A549 (cell line): ENCODE measurements around the gene APOBEC3H. TPM values are rescaled to one million over a fixed set of nuclear protein-coding genes. Genes with fewer than 3 reads are reported as not detected.

Experiments
- ATAC-seq, 2 experiments: fragments of 200-7000 bp in 1 of 2; fragments of >200 bp in 1 of 2; cut with Nextera tagmentation in 1 of 2; cut with Tn5 transposase in 1 of 2; 3 replicates each; pipeline versions ENCODE4 v1.8.0 to v1.9.1; 2018 to 2020; ENCODE audit warnings: mild to moderate bottlenecking in 1 of 2, moderate library complexity in 1 of 2
- CTCF ChIA-PET: fragments of 300-600 bp; sonication (Branson Sonifier 250); formaldehyde crosslinking; extraction: SDS; loops from one replicate; lab custom pipeline; 2021; ENCODE audit warnings: antibody characterized with exemption, inconsistent platforms; lab: Yijun Ruan, JAX
- POLR2A ChIA-PET: fragments of 350-600 bp; formaldehyde crosslinking; extraction: SDS; loops from one replicate; lab custom pipeline; 2021; ENCODE audit warnings: antibody characterized with exemption, inconsistent platforms; lab: Yijun Ruan, JAX
- DNase-seq, 2 experiments: peaks; one replicate each; pipeline versions ENCODE4 v3.0.0 to v3.0.0-alpha.2; 2011 to 2016; ENCODE audit warnings: low read depth in 1 of 2, low spot score in 1 of 2
- FAIRE-seq: peaks from 2 replicates; lab custom pipeline; 2011; peaks lifted over from hg19 to GRCh38; lab: Jason Lieb, UNC
- H3K27ac ChIP-seq, 2 experiments: fragments of >200 bp; sonication (Bioruptor Twin); formaldehyde crosslinking; 3 replicates each; pipeline ENCODE4 v1.5.1; 2016 to 2017
- H3K4me1 ChIP-seq: fragments of >200 bp; sonication (Bioruptor Twin); formaldehyde crosslinking; 3 replicates; pipeline ENCODE4 v1.6.1; 2016
- H3K4me2 ChIP-seq: fragments of >200 bp; sonication (Bioruptor Twin); formaldehyde crosslinking; 3 replicates; pipeline ENCODE4 v1.6.1; 2016
- H3K4me3 ChIP-seq: fragments of >200 bp; sonication (Bioruptor Twin); formaldehyde crosslinking; 3 replicates; pipeline ENCODE4 v1.5.1; 2016
- H3K9me3 ChIP-seq: fragments of >200 bp; sonication (Bioruptor Twin); formaldehyde crosslinking; 3 replicates; pipeline ENCODE4 v1.6.1; 2016
- CTCF ChIP-seq: fragments of >200 bp; sonication (Bioruptor Twin); formaldehyde crosslinking; IDR thresholded peaks from 3 replicates; pipeline ENCODE4 v1.5.1; 2016
- EHF ChIP-seq: fragments of 250-450 bp; sonication (Bioruptor Pico); IDR thresholded peaks from 2 replicates; pipeline ENCODE4 v1.5.0; 2020; ENCODE audit warnings: mild to moderate bottlenecking
- KDM1A ChIP-seq: fragments of 200-600 bp; sonication (generic); IDR thresholded peaks from 2 replicates; pipeline ENCODE4 v1.6.1; 2016; ENCODE audit warnings: low read depth, mild to moderate bottlenecking
- MAFK ChIP-seq: fragments of 450-650 bp; IDR thresholded peaks from 2 replicates; pipeline ENCODE4 v1.6.1; 2014; ENCODE audit not compliant: partially characterized antibody
- MYC ChIP-seq: IDR thresholded peaks from 2 replicates; pipeline ENCODE4 v1.6.1; 2012; ENCODE audit warnings: mild to moderate bottlenecking, inconsistent platforms, low read length, improper control_type of control experiment, borderline replicate concordance
- PHF8 ChIP-seq: fragments of 200-600 bp; sonication (generic); IDR thresholded peaks from 2 replicates; pipeline ENCODE4 v1.6.1; 2016; ENCODE audit warnings: low read depth, mild to moderate bottlenecking, antibody characterized with exemption, moderate library complexity, borderline replicate concordance
- POLR2A ChIP-seq: IDR thresholded peaks from 2 replicates; pipeline ENCODE4 v1.6.1; 2012; ENCODE audit warnings: mild to moderate bottlenecking, low read length
- RAD21 ChIP-seq, 2 experiments: fragments of >200 bp in 1 of 2; sonication (Bioruptor Twin) in 1 of 2; formaldehyde crosslinking in 1 of 2; IDR thresholded peaks in 1 of 2; conservative IDR thresholded peaks in 1 of 2; 2 replicates in 1 of 2; 3 replicates in 1 of 2; pipeline ENCODE4 v1.6.1; 2012 to 2018; ENCODE audit warnings: inconsistent platforms in 1 of 2
- RARB ChIP-seq: fragments of 250-450 bp; sonication (Bioruptor Pico); IDR thresholded peaks from 2 replicates; pipeline ENCODE4 v1.8.0; 2021; ENCODE audit warnings: mild to moderate bottlenecking, moderate library complexity
- SMC3 ChIP-seq: fragments of >200 bp; sonication (Bioruptor Twin); formaldehyde crosslinking; IDR thresholded peaks from 3 replicates; pipeline ENCODE4 v1.6.1; 2018; ENCODE audit warnings: inconsistent platforms
- ZC3H11A ChIP-seq: fragments of 450-650 bp; IDR thresholded peaks from 2 replicates; pipeline ENCODE4 v1.6.1; 2014; ENCODE audit warnings: antibody characterized with exemption, mild to moderate bottlenecking
- ZFP36 ChIP-seq: fragments of 450-650 bp; IDR thresholded peaks from 2 replicates; pipeline ENCODE4 v1.6.1; 2014; ENCODE audit warnings: borderline replicate concordance; ENCODE audit not compliant: partially characterized antibody
- ZNF302 ChIP-seq: fragments of 250-450 bp; sonication (Bioruptor Pico); IDR thresholded peaks from 2 replicates; pipeline ENCODE4 v1.9.0; 2021; ENCODE audit warnings: inconsistent platforms, mild to moderate bottlenecking, moderate library complexity
- WGBS: methylation state at CpG from one replicate; pipeline ENCODE4 v1.1.6; 2017; ENCODE audit errors: missing lambda C conversion rate; 5-methylcytosine and 5-hydroxymethylcytosine counted together
- polyA plus RNA-seq, 4 experiments: library from polyadenylated mRNA; depleted of rRNA in 3 of 4; stranded (reverse); fragments of >200 nt; fragmentation: RNase III in 1 of 4; extraction: RNeasy Plus Mini Kit Qiagen cat#74134 plus additional on column Dnase treatment in 1 of 4; gene quantifications; 2 replicates in 3 of 4; 3 replicates in 1 of 4; pipeline ENCODE4 v1.2.3, GENCODE V29; 2011 to 2017
- TF ChIP-seq, protein P1 (sequence below): fragments of 250-450 bp; sonication (Bioruptor Pico); IDR thresholded peaks from 2 replicates; pipeline ENCODE4 v1.5.0; 2021; ENCODE audit warnings: mild to moderate bottlenecking, moderate library complexity, borderline replicate concordance
- TF ChIP-seq, protein P2 (sequence below): IDR thresholded peaks from 2 replicates; pipeline ENCODE4 v1.6.1; 2012; ENCODE audit warnings: low read depth, borderline replicate concordance

APOBEC3H gene
- polyA plus RNA-seq, 2 of the 4 experiments (the other 2 are of a cell fraction): 0.39 to 0.43 TPM

GRCh38 chr22:39134366-39135091 is 37.5 kb downstream of the APOBEC3H start:
- no CpG with 5 or more reads among the region's 35 CpGs for WGBS
- H3K9me3 ChIP-seq: no peaks in the 10 kb centered on the region
- CTCF ChIA-PET: interaction anchor here (0.6 to 2.6 kb wide), 15 partner anchors 9 to 396 kb away, joined by 3 to 21 read pairs (median 4); partner anchors contain the start of gene CBX7
- no peak for DNase-seq
- no peak overlapping the region for H3K4me2 ChIP-seq
- 0 out of 3 replicates have a peak, but pooled peaks cover 9% of the 10 kb centered on the region for H3K4me1 ChIP-seq
- no peak for FAIRE-seq
- POLR2A ChIA-PET: interaction anchor here (1.5 kb wide), 1 partner anchor 177 kb away, joined by 3 read pairs; no protein-coding TSS in a partner anchor
- TF ChIP-seq POLR2A (no peak), MAFK (no peak), ZC3H11A (no peak), EHF (no peak), SMC3 (no peak), KDM1A (no peak), MYC (no peak), ZFP36 (no peak)
- TF ChIP-seq, protein P1, sequence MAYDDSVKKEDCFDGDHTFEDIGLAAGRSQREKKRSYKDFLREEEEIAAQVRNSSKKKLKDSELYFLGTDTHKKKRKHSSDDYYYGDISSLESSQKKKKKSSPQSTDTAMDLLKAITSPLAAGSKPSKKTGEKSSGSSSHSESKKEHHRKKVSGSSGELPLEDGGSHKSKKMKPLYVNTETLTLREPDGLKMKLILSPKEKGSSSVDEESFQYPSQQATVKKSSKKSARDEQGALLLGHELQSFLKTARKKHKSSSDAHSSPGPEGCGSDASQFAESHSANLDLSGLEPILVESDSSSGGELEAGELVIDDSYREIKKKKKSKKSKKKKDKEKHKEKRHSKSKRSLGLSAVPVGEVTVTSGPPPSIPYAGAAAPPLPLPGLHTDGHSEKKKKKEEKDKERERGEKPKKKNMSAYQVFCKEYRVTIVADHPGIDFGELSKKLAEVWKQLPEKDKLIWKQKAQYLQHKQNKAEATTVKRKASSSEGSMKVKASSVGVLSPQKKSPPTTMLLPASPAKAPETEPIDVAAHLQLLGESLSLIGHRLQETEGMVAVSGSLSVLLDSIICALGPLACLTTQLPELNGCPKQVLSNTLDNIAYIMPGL (CRISPR knock-in tag): no peak
- TF ChIP-seq, protein P2, sequence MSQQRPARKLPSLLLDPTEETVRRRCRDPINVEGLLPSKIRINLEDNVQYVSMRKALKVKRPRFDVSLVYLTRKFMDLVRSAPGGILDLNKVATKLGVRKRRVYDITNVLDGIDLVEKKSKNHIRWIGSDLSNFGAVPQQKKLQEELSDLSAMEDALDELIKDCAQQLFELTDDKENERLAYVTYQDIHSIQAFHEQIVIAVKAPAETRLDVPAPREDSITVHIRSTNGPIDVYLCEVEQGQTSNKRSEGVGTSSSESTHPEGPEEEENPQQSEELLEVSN: no peak
- TF ChIP-seq, all 56 proteins: peak for 0
- peak in 1 of 2 experiments; percentile 15; a peak in 2 of 6 replicates for ATAC-seq
- Histone ChIP-seq H3K27ac (no peak overlapping the region), H3K4me3 (no peak overlapping the region)

- FAIRE-seq (no peak), DNase-seq (peak; percentile 49 to 68), ATAC-seq (peak; percentile 94 to 96)
- H3K27ac ChIP-seq: no peak overlapping the region
- ChIA-PET CTCF (interaction anchor here (0.5 to 2.6 kb wide), 27 partner anchors 8 to 749 kb away, joined by 3 to 21 read pairs (median 4); partner anchors contain the start of gene CBX7), POLR2A (interaction anchor here (0.7 to 1.5 kb wide), 3 partner anchors 71 to 176 kb away, joined by 3 to 5 read pairs (median 3); no protein-coding TSS in a partner anchor)
- WGBS: 25% methylated on average over 6 of the region's 15 CpGs
- 0 out of 3 replicates have a peak, but pooled peaks cover 9% of the 10 kb centered on the region for H3K4me1 ChIP-seq
- H3K9me3 ChIP-seq: no peaks in the 10 kb centered on the region
- TF ChIP-seq RAD21 (conservative IDR thresholded peaks at IDR 0.05 in 1 of 2, IDR thresholded peaks at IDR 0.05 in 1 of 2) (peak; percentile 61 to 72), ZNF302 (CRISPR knock-in tag) (no peak), CTCF (peak; percentile 47), RARB (CRISPR knock-in tag) (no peak), PHF8 (no peak), SMC3 (peak; percentile 47; the same call in 2 of the 3 replicates)
- no peak overlapping the region for H3K4me3 ChIP-seq
- H3K4me2 ChIP-seq: no peak overlapping the region
These were observed 38.2 kb downstream of the APOBEC3H start for GRCh38 chr22:39135092-39135896.
